Mucosa of descending colon (tissue), 3 donors: ENCODE results near the gene DCDC1. TPM values are rescaled to one million over a fixed set of nuclear protein-coding genes. Genes with fewer than 3 reads are reported as not detected.

ENCODE experiments used
- ATAC-seq: fragments of 200-7000 bp; cut with Tn5 transposase; one replicate; pipeline ENCODE4 v1.9.1; 2020; ENCODE audit warnings: mild to moderate bottlenecking, moderate library complexity
- DNase-seq, 3 donors: peaks; one replicate each; pipeline ENCODE4 v3.0.0-alpha.2; 2020
- H3K36me3 ChIP-seq: fragments of 200-600 bp; one replicate; pipeline ENCODE4 v1.8.0; 2021; ENCODE audit warnings: low read depth, mild to moderate bottlenecking
- H3K4me1 ChIP-seq: fragments of 200-600 bp; one replicate; pipeline ENCODE4 v1.8.0; 2021; ENCODE audit warnings: low read depth, mild to moderate bottlenecking
- H3K4me3 ChIP-seq: fragments of 200-600 bp; one replicate; pipeline ENCODE4 v1.8.0; 2021; ENCODE audit warnings: mild to moderate bottlenecking
- H3K9me3 ChIP-seq: fragments of 200-600 bp; one replicate; pipeline ENCODE4 v1.8.0; 2021; ENCODE audit warnings: mild to moderate bottlenecking
- CTCF ChIP-seq: fragments of 200-600 bp; IDR thresholded peaks from one replicate; pipeline ENCODE4 v1.8.0; 2022; ENCODE audit warnings: antibody characterized with exemption, mild to moderate bottlenecking
- intact Hi-C, 2 donors: fragments of 100-400 bp; cut with DNase I in 1 of 2; cut with micrococcal nuclease in 1 of 2; formaldehyde crosslinking; loops; one replicate each; pipeline versions ENCODE4 v1.11.0 to v1.11.1; 2022; cut with DNase I, micrococcal nuclease
- long read RNA-seq, 2 donors: library from polyadenylated mRNA; unstranded; transcript quantifications; one replicate each; pipeline ENCODE4 v2.0.0, GENCODE V29; 2019 to 2021
- total RNA-seq, 3 donors: library from RNA; stranded (reverse); fragmentation: NEBNext Ultra II Directional in 2 of 3; extraction: Animal tissue kit (Norgen Biotek cat#: 25700) in 2 of 3; gene quantifications; one replicate each; pipeline versions ENCODE4 v1.2.1 to v1.2.4, GENCODE V29; 2021 to 2023
- donor health status: DM: no; HTN: no; CAD: no; lungs with moderate emphysema.
- donor health status: DM: no; HTN: no; CAD: no.
- donor health status: DM: no; HTN: yes; CAD: no.

The DCDC1 gene
- total RNA-seq = under 1 TPM in 1 of 3 donors, not detected in 2; 0.22 TPM
- long read RNA-seq, donor 1 = 0 reads
- long read RNA-seq, donor 2 = 0 reads

GRCh38 chr11:31369348-31370329 lies at the start of gene DCDC1, which contains the start of gene DNAJC24:
TSS of gene DCDC1 (minus strand) at chr11:31369739. CDS start at chr11:31328280, 41,459 bp downstream.
TSS of gene DNAJC24 (plus strand) at chr11:31369860. CDS start at chr11:31370749, 889 bp downstream.
- no peaks in the 10 kb centered on the region for H3K4me1 ChIP-seq
- DNase-seq (peak; percentile 94 to 96 (median 95)), ATAC-seq (peak; percentile 100)
- no peaks in the 10 kb centered on the region for H3K36me3 ChIP-seq
- H3K4me3 ChIP-seq = peak within 1 kb of the TSS; percentile 53
- intact Hi-C loops = no loop called here
- TF ChIP-seq CTCF = no peak
- H3K9me3 ChIP-seq = no peaks in the 10 kb centered on the region

- no peaks in the 10 kb centered on the region for H3K9me3 ChIP-seq
- H3K4me1 ChIP-seq = no peaks in the 10 kb centered on the region
- no peaks in the 10 kb centered on the region for H3K36me3 ChIP-seq
- intact Hi-C loops = no loop called here
- DNase-seq (no peak), ATAC-seq (no peak)
- no peak overlapping the region for H3K4me3 ChIP-seq
- no peak for TF ChIP-seq CTCF
Measured at GRCh38 chr11:31419138-31419537, 49.6 kb upstream of the DCDC1 start.

GRCh38 chr11:31417816-31418215 lies 48.3 kb upstream of the DCDC1 start:
- ATAC-seq (no peak), DNase-seq (no peak)
- Histone ChIP-seq H3K36me3 (no peaks in the 10 kb centered on the region), H3K4me3 (no peak overlapping the region), H3K9me3 (no peaks in the 10 kb centered on the region), H3K4me1 (no peaks in the 10 kb centered on the region)
- TF ChIP-seq CTCF = no peak
- intact Hi-C loops = no loop called here

- intact Hi-C loops = no loop called here
- no peaks in the 10 kb centered on the region for H3K36me3 ChIP-seq
- DNase-seq (no peak), ATAC-seq (no peak)
- no peak for TF ChIP-seq CTCF
- no peaks in the 10 kb centered on the region for H3K4me1 ChIP-seq
- no peak overlapping the region for H3K4me3 ChIP-seq
- no peaks in the 10 kb centered on the region for H3K9me3 ChIP-seq
Measured at GRCh38 chr11:31417357-31417756, 47.8 kb upstream of the DCDC1 start.

- intact Hi-C loops = no loop called here
- Histone ChIP-seq H3K4me3 (no peak overlapping the region), H3K4me1 (no peaks in the 10 kb centered on the region), H3K36me3 (no peaks in the 10 kb centered on the region), H3K9me3 (no peaks in the 10 kb centered on the region)
- DNase-seq (no peak), ATAC-seq (no peak)
- no peak for TF ChIP-seq CTCF
Measured at GRCh38 chr11:31415435-31415834, 45.9 kb upstream of the DCDC1 start.
